ENCODE data around the gene BTBD7. TPM values are rescaled to one million over a fixed set of nuclear protein-coding genes. Genes with fewer than 3 reads are reported as not detected.

Gene BTBD7
- total and polyA plus RNA-seq, 4 donors, result 7.8 to 47.7 (median 19.4) TPM

DNA sequence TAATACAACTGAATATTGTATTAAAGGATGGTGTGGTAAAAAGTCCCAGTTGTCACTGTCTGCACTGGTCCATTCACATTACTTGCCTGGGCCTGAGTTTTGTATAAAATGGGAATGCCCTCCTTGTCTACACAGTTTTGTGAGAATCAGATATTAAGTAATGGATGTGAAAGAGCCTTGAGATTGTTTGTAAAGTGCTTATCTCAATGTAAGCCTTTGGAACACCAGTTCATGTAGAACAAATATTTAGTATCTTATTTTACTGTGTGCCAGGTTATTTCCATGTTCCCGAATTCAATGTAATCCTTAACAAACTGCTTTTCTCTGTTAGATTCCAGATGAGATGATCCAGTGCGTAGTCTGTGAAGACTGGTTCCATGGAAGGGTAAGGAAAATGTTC lies 118.2 kb downstream of the BTBD7 start:
- Histone ChIP-seq H3K36me3 (ENCODE audit: control insufficient read depth in 4 of 4, insufficient read depth in 4 of 4, low read length in 4 of 4) (peaks cover 0 to 43% (median 28%) of the 10 kb centered on the region in 4 donors), H3K9me3 (ENCODE audit: control insufficient read depth in 4 of 4, insufficient read depth in 3 of 4, low read length in 3 of 4) (no peaks in the 10 kb centered on the region), H3K4me3 (no peak overlapping the region), H3K4me1 (ENCODE audit: control insufficient read depth in 5 of 5, insufficient read depth in 5 of 5, low read length in 5 of 5) (peaks cover 0 to 2% (median 0%) of the 10 kb centered on the region in 5 donors), H3K9ac (ENCODE audit: insufficient read depth in 1 of 2, low read length in 2 of 2) (no peak overlapping the region), H3K27ac (ENCODE audit: low read depth in 1 of 2, low read length in 1 of 2) (no peak overlapping the region), H3K27me3 (ENCODE audit: control insufficient read depth in 3 of 3, insufficient read depth in 3 of 3, low read length in 2 of 3) (no peaks in the 10 kb centered on the region)
- DNase-seq, result no peak
- WGBS, 2 donors, result 92 to 98% methylated on average over 2 of the region's 2 CpGs
- TF ChIP-seq CTCF (IDR thresholded peaks at IDR 0.05; ENCODE audit: control extremely low read depth, extremely low read depth), result no peak
- ATAC-seq (ENCODE audit: insufficient read depth, low FRiP score), result no peak

GRCh38 chr14:93212432-93212831 lies 120.4 kb downstream of the BTBD7 start:
- H3K4me3 ChIP-seq, result no peak overlapping the region
- ATAC-seq (ENCODE audit: insufficient read depth, low FRiP score) (no peak), DNase-seq (no peak)
- peaks cover 0 to 15% (median 8%) of the 10 kb centered on the region in 5 donors for H3K4me1 ChIP-seq (ENCODE audit: control insufficient read depth in 5 of 5, insufficient read depth in 5 of 5, low read length in 5 of 5)
- TF ChIP-seq CTCF (IDR thresholded peaks at IDR 0.05; ENCODE audit: control extremely low read depth, extremely low read depth), result no peak
- WGBS, 2 donors, result 80 to 84% methylated on average over 3 of the region's 3 CpGs
- H3K27me3 ChIP-seq (ENCODE audit: control insufficient read depth in 3 of 3, insufficient read depth in 3 of 3, low read length in 2 of 3), result no peaks in the 10 kb centered on the region
- H3K9me3 ChIP-seq (ENCODE audit: control insufficient read depth in 4 of 4, insufficient read depth in 3 of 4, low read length in 3 of 4), result no peaks in the 10 kb centered on the region
- peaks cover 0 to 38% (median 23%) of the 10 kb centered on the region in 4 donors for H3K36me3 ChIP-seq (ENCODE audit: control insufficient read depth in 4 of 4, insufficient read depth in 4 of 4, low read length in 4 of 4)
- no peak overlapping the region for H3K27ac ChIP-seq (ENCODE audit: low read depth in 1 of 2, low read length in 1 of 2)
- H3K9ac ChIP-seq (ENCODE audit: insufficient read depth in 1 of 2, low read length in 2 of 2), result no peak overlapping the region

DNA sequence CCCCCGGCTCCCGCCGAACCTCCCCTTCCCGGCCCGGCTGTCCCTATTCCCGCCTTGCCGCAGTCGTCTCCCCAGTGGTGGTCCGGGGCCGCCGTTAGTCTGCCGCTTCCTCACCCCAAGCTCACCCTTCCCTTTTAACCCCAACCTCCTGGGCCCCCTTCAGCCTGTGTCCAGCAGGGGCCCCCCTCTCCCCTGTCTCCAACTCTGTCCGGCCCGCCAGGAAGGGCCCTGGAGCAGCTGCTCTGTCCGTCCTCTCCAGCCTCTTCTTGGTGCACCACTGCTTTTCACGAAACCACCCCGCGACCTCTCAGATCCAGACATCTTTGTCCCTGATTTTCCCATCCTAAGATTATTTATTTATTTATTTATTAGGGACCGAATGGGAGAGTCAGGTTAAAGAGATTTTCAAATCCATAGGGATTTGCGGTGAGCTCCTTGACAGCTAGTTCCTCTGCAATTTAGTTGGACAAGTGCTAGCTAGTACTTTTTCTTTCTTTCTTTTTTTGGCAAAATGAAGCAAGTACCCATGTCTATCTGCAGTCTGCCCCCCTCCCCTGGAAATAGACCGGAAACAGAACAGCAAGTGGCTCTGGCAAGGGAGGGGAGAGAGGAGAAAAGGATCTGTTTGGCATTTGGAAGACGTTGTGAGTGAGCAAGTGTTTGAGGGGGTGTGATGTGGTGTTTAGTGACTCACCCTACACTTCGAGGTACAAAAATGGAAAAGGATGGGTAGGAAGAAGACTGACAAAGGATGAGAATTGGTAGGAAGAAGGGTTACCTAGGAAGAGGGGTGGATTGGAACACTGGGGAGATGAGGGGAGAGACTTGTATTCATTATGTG lies 125.1 kb downstream of the BTBD7 start:
- peak; percentile 74 for ATAC-seq (ENCODE audit: insufficient read depth, low FRiP score)
- Histone ChIP-seq H3K36me3 (ENCODE audit: control insufficient read depth in 4 of 4, insufficient read depth in 4 of 4, low read length in 4 of 4) (peaks cover 0 to 10% (median 6%) of the 10 kb centered on the region in 4 donors), H3K4me1 (ENCODE audit: control insufficient read depth in 5 of 5, insufficient read depth in 5 of 5, low read length in 5 of 5) (peaks cover 5 to 24% (median 8%) of the 10 kb centered on the region in 5 donors), H3K9me3 (ENCODE audit: control insufficient read depth in 4 of 4, insufficient read depth in 3 of 4, low read length in 3 of 4) (no peaks in the 10 kb centered on the region), H3K27ac (ENCODE audit: low read depth in 1 of 2, low read length in 1 of 2) (peak overlapping the region; percentile 84 to 88), H3K4me3 (peak overlapping the region; percentile 73), H3K27me3 (ENCODE audit: control insufficient read depth in 3 of 3, insufficient read depth in 3 of 3, low read length in 2 of 3) (no peaks in the 10 kb centered on the region), H3K9ac (ENCODE audit: insufficient read depth in 1 of 2, low read length in 2 of 2) (peak overlapping the region in 1 of 2 donors; percentile 69)
- TF ChIP-seq CTCF (IDR thresholded peaks at IDR 0.05; ENCODE audit: control extremely low read depth, extremely low read depth), result peak; percentile 21
- 0% methylated on average over 22 to 23 of the region's 23 CpGs for WGBS, 2 donors
- peak; percentile 65 to 70 (median 65) for DNase-seq

Data from lung (tissue), 12 donors.